Measurements from ENCODE around the gene BOLL. TPM values are rescaled to one million over a fixed set of nuclear protein-coding genes. Genes with fewer than 3 reads are reported as not detected.
A peak's percentile ranks its signal among the peaks of the same experiment; 100 is the strongest.

BOLL gene
- total and polyA plus RNA-seq, 12 donors: not detected

DNA sequence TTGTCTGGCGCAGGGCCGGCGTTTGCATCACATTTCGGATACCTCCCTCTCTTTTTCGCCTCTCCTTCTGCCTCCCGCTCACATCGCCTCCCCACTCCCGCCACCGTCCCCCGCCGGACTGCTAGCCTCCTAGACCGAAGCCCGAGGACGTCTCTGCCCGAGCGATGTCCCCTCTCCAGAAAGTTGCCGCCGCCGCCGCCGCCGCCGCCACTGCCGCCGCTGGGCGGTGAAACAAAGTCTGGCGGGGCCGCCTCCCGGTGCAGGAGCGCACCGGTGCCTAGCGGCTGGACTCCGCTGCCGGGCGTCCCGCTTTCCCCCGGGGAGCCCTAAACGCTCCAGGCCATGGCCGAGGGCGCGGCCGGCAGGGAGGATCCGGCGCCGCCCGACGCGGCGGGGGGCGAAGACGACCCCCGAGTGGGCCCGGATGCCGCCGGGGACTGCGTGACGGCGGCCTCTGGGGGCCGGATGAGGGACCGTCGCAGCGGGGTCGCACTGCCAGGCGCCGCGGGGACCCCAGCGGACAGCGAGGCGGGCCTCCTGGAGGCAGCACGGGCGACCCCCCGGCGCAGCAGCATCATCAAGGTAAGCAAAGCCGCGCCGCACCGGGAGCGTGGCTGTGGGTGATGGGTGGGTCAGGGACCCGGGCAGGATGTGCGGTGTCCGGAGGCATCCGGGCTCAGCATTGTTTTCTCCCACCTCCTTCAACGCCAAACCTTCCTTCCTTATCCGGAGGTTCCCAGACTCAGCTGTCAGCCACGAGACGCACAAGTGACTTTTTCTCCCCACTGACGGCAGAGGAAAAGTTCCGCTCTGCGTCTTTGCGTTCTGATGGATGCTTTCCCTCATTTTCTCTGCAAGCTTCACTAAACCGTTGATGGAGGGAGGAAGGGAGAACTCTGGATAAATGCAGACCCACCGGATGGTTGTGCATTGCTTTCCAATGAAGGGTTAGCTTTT, 19.9 kb upstream of the BOLL start:
- 0 to 1% (median 1%) methylated on average over 28 to 92 of the region's 92 CpGs for WGBS, 4 donors
- H3K9me3 ChIP-seq (replicated peaks in 1 of 3): no peaks in the 10 kb centered on the region
- intact Hi-C loops (cut with DNase I): loop anchor here (5.0 kb wide), 2 partner anchors 322 to 492 kb away; no protein-coding TSS in a partner anchor
- peak overlapping the region in 3 of 5 donors; percentile 63 to 78 (median 69) for H3K27ac ChIP-seq
- TF ChIP-seq POLR2A (IDR thresholded peaks at IDR 0.05) (no peak), CTCF (IDR thresholded peaks at IDR 0.05) (peak in 1 of 6 experiments; percentile 10)
- no peaks in the 10 kb centered on the region for H3K27me3 ChIP-seq
- DNase-seq: peak in 6 of 7 donors; percentile 28 to 58 (median 37)
- H3K4me3 ChIP-seq: peak overlapping the region; percentile 28 to 85 (median 84)
- peaks cover 10 to 27% of the 10 kb centered on the region in 2 donors for H3K4me1 ChIP-seq (replicated peaks in 1 of 2)
- H3K36me3 ChIP-seq (replicated peaks in 1 of 2): no peaks in the 10 kb centered on the region

DNA sequence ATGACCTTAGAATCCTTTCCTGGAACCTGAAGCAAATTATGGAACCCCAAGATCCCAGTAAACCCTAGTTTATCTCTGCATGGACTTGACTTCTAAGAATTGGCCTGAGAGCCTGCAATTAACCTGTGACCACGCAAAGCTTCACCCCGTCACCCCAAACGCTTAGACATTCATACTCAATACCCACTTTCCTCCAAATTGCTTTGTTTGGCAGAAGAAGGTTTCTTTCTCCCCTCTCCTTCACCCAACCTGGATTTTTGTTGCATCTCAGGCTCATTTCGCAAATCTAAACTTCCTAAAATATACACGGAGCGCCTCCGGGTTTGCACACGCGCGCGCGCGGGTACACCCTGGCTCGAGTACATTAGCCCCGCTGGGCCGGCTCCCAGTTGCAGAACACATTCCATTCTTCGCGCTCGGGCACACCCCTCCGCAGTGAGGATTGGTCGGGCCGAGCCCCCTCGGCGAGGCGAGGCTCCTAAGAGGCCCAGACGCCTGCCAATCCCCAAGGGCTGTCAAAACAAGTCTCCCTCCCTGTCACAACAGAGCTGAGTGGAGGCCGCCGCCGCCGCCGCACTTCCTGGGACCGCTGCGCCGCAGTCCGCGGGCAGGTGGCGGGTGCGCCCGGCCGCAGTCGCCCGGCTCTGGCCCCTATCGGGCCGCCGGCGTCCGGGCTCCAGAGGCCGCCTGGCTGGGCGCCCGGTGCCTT, 19.1 kb upstream of the BOLL start, which contains the start of gene PLCL1:
TSS of gene PLCL1 (plus strand) at position 545 of the 709 bp plus-strand sequence.
- Histone ChIP-seq H3K27ac (peak within 1 kb of the TSS in 3 of 5 donors; percentile 63 to 78 (median 69)), H3K27me3 (no peaks in the 10 kb centered on the region), H3K36me3 (replicated peaks in 1 of 2) (no peaks in the 10 kb centered on the region), H3K4me1 (replicated peaks in 1 of 2) (peaks cover 10 to 27% of the 10 kb centered on the region in 2 donors), H3K4me3 (peak within 1 kb of the TSS; percentile 28 to 85 (median 84)), H3K9me3 (replicated peaks in 1 of 3) (no peaks in the 10 kb centered on the region)
- DNase-seq: peak; percentile 92 to 97 (median 95)
- TF ChIP-seq CTCF (IDR thresholded peaks at IDR 0.05) (peak in 3 of 6 experiments; percentile 8 to 34 (median 16)), POLR2A (IDR thresholded peaks at IDR 0.05) (peak in 1 of 2 donors; percentile 77)
- intact Hi-C loops (cut with DNase I): loop anchor here (5.0 kb wide), 2 partner anchors 323 to 493 kb away; no protein-coding TSS in a partner anchor
- 0 to 2% (median 1%) methylated on average over 17 to 50 of the region's 50 CpGs for WGBS, 4 donors

DNA sequence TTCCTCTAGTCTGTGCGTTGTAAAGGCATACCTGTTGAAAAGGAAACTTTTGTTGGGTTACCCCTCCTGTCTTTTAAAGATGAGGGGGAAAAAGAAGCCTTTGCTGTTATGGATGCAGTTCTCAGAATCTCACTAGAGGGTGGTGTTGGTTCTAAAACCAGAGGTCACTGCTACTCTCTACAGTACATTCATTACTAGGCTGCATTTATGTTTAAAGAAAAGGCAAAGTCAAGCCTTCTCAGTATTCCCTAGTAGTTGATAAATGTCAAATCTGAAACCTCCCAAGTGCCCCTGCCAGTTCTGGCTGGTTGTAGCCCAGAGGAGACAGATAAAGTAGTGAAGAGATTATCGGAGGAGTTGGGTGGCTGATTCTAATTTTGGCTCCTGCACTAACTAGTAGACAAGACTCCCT, 17.9 kb upstream of the BOLL start:
- peaks cover 10 to 27% of the 10 kb centered on the region in 2 donors for H3K4me1 ChIP-seq (replicated peaks in 1 of 2)
- intact Hi-C loops (cut with DNase I): loop anchor here (5.0 kb wide), 2 partner anchors 324 to 494 kb away; no protein-coding TSS in a partner anchor
- H3K9me3 ChIP-seq (replicated peaks in 1 of 3): no peaks in the 10 kb centered on the region
- peak in 3 of 7 donors; percentile 33 to 44 (median 43) for DNase-seq
- H3K4me3 ChIP-seq: no peak overlapping the region
- no peak overlapping the region for H3K27ac ChIP-seq
- TF ChIP-seq CTCF (IDR thresholded peaks at IDR 0.05) (peak; percentile 63 to 86 (median 82)), POLR2A (IDR thresholded peaks at IDR 0.05) (no peak)
- H3K27me3 ChIP-seq: no peaks in the 10 kb centered on the region
- 8 to 18% (median 16%) methylated on average over 2 of the region's 2 CpGs for WGBS, 4 donors
- no peaks in the 10 kb centered on the region for H3K36me3 ChIP-seq (replicated peaks in 1 of 2)

GRCh38 chr2:197801033-197801432, 15.9 kb upstream of the BOLL start:
- Histone ChIP-seq H3K9me3 (replicated peaks in 1 of 3) (no peaks in the 10 kb centered on the region), H3K36me3 (replicated peaks in 1 of 2) (no peaks in the 10 kb centered on the region), H3K27ac (no peak overlapping the region), H3K4me3 (no peak overlapping the region), H3K4me1 (replicated peaks in 1 of 2) (peaks cover 10 to 17% of the 10 kb centered on the region in 2 donors), H3K27me3 (no peaks in the 10 kb centered on the region)
- intact Hi-C loops (cut with DNase I): loop anchor here (5.0 kb wide), 2 partner anchors 326 to 496 kb away; no protein-coding TSS in a partner anchor
- DNase-seq: no peak
- TF ChIP-seq CTCF (IDR thresholded peaks at IDR 0.05) (no peak), POLR2A (IDR thresholded peaks at IDR 0.05) (no peak)
